Stimulated activated CD4-positive, alpha-beta T cell treated with anti-CD3 and anti-CD28 coated beads, TNF-alpha, amount 100 ng/mL, for 48 hours (primary cell): ENCODE measurements around the gene PLA2G6.
A peak's percentile ranks its signal among the peaks of the same experiment; 100 is the strongest.
"Not testable (repeated sequence)": the region's sequence is repeated elsewhere in the genome, so short reads cannot be mapped to it uniquely, and the experiment has no call there.

Experiments
- DNase-seq, 3 donors: peaks; one replicate each; pipeline ENCODE4 v3.0.0-alpha.2; 2020; ENCODE audit warnings: low read depth in 3 of 3

Gene PLA2G6

DNA sequence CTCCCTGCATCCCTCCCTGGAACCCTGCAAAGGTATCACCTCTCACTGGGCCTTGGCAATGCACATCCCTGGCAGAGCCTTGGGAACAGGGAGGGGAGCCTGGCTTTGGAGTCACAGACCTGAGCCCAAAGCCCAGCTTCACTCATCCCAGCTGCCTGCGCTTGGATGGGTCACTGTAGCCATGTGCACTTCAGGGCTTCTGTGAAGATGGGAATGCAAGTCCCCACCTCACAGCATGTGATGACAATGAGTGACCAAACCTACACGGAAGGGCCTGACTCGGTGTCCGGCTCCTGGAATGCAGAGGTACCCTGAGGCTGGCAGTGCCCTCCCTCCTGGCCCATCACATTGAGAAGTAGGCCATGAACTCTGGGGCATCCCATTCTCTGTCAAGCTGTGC, 48.3 kb downstream of the PLA2G6 start:
- DNase-seq, result no peak

DNA sequence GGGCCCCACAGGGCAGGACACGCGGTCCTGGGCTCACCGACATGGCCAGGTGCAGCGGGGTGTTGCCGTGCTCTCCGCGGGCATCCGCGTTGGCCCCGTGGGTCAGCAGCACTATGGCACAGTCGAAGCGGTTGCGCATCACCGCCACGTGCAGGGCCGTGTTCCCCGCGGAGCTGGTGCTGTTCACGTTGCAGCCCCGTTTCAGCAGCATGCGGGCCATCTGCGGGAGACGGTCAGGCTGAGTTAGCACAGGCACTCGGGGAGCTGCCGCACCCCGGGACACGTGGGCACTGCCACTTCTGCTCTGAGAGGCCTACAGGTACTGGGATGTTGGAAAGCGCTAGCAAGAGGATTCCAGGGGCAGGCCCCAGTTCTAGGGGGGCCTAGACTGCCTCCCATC, 48.8 kb downstream of the PLA2G6 start:
- DNase-seq, result no peak

DNA sequence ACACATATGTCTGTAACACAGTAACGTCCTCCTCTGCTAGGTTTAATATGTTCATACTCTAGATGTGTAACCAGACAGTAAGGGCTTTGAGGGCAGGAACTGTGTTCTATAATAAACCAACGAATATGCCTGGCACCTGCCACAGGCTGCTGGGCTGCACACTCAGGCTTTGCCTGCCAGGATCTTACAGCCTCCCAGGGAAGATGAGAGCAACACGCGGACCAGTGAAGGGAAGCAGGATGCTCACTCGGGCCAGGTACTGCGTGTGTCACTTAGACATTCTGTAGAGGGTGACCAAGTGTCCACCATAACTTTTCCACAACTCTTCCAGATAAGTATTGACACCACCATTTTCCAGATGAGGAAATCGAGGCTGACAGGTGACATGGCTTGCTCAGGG, 49.5 kb downstream of the PLA2G6 start:
- no peak for DNase-seq

DNA sequence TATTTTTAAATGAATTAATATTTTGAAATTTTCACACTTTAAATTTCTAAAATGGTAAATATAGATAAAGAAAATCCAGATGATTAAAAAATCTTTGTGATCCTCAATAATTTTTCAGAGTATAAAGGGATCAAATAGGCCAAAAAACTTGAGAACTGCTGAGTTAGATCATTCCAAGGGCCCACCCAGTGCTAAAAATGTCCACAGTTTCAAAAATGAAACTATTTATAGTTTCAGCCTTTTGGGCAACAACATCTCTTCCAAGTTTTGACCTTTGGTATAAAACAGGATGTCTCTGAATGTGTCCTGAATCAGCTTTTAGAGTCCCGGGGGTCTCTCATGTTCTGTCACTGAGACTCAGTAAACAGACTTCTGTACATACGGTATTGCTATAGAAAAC, 50.2 kb downstream of the PLA2G6 start:
- DNase-seq, result no peak

DNA sequence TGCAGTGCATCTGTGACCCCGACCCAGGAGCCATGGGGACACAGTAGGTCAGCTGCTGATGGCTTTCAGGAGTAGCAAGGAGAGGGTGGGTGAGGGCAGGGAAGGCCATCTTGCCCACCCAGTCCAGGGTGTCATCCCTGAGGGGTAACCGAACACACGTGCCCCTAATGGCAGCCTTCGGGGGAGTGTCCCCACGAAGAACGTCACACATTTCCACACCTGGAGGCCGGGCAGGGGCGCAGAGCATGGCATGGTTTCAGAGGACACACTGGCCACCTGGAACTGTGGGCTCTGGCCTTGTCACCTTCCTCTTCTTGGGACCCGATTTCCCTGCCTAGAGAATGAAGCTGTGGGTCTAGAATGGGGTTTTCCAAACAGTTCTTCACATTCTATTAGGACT, 51.8 kb downstream of the PLA2G6 start:
- DNase-seq, result no peak

DNA sequence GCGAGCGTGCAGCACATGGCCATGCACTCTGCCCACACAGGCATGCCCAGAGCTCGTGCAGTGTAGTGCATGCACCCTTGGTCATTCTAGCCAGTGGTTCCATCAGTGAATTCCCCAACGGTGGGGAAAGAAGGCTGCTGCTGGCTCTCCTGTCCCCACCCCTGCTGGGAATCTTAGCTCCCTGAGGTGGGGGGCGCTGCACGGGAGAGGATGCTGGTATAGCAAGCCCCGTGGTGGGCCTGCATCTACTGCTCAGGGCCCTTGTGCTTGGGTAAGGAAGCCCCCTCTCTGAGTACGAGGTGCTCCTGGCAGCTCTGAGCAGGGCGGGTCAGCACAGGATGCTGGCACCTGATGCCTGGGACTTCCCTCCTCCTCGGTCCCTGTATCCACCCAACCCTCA, 52.6 kb downstream of the PLA2G6 start:
- DNase-seq, result no peak

DNA sequence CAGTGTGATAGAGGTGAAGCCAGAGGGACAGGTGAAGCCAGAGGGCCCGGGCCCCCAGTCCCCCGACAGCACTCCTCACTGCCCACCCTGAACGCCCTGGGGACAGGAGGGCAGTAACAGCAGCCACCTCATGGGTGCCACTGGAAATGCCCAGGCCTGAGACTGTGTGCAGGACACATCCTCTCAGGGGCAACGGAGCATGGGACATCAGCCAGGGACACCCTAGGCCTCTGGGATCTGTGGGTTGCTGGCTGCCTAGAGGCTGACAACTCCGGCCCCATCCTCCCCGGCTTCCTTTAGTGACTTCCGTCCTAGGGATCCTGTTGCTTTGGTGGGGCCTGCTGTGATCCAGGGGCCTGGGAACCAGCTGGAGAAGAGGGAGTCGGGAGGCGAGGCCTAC, 53.8 kb downstream of the PLA2G6 start:
- no peak for DNase-seq

DNA sequence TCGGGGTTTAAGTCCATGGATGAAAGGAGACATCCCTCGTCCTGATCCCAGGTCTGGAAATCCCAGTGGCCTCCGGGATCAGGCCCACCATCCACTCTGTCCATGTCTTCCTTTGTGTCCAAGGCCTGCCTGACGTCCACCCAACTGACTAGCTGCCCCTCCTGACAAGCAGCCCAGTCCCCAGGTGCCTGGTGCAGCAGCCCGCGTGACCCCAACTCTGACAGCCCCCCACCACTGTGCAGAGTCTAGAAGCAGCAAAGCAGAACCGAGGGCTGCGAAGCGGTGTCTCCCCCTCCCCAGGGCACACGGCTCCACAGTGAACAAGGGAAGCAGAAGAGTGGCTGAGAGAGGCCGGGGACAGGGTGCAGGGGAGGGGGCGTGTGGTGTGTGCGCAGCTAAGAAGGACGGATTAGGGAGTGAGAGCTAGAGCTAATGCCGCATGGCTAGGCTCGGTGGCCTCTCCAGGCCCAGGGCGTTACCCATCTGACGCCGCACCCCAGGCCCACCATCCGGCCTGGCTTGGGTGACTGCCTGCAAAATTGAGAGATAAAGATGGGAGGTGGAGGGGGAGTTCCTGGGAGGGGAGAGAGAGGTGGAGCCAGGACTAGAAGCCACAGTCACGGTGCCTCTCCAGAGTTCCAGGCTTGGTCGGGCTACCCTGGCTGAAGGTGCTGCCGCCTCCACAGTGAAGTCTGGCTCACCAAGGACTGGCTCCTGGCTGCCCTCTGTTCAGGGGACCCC, 54.5 kb downstream of the PLA2G6 start:
- no peak for DNase-seq

DNA sequence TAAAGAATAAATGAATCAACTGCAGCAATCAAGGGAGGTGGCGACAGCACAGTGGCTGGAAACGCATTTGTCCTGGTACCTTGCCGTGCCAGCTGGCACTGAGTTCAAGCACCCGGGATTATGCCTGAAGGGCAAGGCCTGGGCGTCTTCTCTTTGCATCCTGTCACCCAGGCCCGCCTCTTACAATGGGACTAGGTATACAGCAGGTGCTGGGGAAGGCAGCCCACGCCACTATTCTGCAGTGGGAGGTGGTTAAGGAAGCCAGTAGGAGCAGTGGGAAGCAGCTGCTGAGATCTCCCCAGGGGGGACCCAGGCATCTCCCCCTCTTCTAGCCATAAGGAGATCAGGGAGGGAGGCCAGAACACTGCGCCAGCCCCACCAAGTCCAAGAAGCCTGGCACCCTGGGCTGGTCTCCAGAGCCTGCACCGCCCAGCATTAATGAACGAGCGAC, 55.9 kb downstream of the PLA2G6 start:
- DNase-seq, result no peak

DNA sequence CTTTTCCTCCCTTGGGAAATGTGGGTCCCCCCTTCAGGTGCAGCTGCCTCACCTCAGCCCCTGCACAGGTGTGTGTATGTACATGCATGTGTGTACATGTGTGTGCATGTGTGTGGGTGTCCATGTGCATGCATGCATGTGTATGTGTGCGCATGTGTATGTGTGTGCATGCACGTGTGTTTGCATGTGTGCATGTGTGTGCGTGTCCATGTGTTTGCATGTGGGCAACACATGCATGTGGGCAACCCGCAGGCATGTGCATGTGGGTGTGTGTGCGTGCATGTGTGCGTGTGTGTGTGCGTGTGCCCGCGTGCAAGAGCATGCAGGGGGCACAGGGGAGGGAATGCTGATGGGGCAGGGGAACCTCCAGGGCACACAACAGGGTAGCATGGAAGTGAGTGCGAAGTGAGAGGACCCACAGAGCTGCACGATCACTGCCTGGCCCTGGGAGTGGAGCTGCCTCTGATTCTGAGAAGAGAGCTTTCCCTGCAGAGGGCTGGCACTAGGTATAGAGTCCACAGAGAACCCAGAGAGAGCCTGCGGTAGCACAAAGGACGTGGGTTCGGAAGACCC, 56.5 kb downstream of the PLA2G6 start:
- DNase-seq, result no peak

DNA sequence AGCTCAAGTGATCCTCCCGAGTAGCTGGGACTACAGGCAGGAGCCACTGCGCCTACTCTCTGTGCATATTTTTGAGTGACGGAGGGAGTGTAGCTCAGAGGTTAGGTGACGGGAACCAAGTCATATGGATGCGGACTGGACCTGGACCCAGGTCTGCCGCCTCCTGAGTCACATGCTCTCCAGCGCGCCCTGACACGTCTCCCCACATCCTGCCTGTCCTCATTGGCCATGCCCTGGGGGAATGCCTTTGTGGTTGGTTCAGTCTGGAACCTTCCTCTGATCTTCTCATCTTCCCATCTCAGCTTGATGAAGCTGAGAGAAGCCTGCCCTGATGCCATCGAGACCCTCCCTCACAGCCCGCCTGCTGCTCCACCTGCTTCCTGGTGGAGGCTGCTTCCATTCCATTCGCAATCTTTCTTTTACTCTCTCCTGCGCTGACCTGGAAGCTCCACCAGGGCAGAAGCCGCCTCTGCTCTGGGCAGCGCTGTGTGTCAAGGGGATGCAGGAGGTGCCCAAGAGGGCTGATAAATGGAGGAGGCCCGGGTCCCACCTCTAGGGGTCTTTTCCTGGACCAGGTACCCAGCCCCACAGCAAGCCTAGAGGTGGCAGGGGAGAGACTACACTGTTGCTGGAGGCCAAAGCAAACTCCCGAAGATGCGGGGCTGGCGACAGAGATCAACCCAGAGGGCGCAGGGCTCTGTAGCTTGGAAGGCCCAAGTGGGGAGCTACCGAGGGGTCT, 57.2 kb downstream of the PLA2G6 start:
- DNase-seq, result no peak

DNA sequence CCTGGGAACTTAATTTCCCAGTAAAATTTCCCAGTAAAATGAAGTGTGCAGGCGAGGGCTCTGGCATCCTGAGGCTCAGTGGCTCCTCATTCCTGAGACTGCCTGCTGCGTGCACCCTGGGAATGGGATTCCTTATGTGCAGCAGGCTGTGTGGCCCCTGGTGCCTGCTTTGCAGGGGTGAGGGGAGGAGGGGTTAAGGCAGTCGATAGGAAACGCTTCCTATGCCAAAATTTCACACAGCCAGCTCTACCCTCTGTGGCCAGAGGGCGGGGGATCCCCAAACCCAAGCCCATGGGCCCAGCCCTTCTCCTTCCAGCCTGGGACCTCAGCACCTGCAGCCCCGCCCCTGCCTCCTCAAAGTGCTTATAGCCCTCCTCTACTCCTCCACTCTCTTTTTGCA, 59.0 kb downstream of the PLA2G6 start:
- DNase-seq, result no peak

DNA sequence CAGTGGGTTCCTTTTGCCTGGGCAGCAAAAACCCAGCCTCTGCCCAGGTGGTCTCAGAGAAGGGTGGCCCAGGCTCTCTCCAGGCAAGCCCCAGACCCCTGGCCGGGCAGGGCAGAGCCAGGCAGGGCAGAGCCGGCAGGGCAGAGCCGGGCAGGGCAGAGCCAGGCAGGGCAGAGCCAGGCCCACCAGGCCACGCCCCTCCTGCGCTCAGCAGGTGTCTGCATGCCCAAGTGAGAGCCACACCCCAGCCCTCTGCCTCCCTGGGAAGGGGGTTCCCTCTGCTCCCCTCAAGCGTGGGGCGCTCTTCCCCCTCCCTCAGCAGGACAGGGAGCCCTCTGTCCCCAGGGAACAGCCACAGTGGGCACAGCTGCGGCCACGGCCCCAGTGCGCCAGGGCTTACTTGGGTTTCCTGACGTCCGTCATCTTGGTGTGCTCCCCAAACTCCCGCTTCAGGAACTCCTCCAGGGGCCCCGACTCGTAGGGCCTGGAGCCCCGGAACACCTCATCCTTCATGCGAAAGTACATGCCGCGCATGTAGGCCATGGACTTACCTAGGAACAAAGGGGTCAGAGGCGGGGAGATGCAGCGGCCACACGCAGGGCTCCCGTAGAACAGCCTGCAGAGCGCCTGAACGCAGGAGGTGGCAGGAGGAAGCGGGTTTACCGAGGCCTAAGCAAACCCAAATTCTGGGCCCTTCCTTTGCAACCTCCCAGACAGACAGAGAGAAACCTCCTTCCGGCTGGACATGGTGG, 61.1 kb downstream of the PLA2G6 start:
- no peak for DNase-seq

DNA sequence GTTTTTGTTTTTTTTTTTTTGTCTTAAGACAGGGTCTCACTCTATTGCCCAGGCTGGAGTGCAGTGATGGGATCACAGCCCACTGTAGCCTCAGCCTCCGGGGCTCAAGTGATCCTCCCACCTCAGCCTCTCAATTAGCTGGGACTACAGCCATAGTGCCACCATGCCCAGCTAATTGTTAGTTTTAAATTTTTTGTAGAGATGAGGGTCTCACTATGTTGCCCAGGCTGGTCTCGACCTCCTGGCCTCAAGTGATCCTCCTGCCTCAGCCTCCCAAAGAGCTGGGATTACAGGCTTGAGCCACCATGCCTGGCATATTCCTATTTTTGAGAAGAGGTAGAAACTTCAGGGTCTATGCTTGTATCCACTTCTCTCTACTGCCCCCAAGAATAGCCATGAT, 62.9 kb downstream of the PLA2G6 start:
- not testable (repeated sequence) for DNase-seq

DNA sequence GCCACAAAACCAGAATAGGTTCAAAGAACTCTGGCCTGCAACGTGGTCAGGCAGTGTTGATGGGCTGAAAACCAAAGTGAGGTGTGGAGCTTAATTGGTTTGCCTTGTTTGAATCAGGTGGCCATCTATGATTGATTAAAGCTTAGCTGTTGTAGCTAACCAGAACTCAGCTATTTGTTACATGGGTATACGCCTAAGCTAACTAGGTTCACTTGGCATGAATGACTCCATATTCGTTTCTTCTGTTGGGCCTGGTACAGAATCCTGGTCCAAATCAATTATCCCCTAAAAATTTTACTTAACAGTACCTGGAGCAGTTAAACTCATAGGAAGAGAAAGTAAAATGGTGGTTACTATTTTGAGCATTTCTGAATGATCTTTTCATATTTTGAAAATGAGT, 63.4 kb downstream of the PLA2G6 start:
- DNase-seq, result no peak

DNA sequence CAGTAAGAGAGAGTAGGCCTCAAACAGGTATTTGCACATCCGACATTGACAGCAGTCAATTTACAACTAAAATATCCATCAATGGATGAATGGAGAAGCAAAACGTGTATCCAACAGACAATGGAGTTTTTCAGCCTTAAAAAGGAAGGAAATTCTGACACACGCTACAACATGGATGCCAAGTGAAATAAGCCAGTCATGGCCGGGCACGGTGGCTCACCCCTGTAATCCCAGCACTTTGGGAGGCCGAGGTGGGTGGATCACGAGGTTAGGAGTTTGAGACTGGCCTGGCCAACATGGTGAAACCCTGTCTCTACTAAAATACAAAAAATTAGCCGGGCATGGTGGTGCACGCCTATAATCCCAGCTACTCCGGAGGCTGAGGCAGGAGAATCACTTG, 64.1 kb downstream of the PLA2G6 start:
- not testable (repeated sequence) for DNase-seq

DNA sequence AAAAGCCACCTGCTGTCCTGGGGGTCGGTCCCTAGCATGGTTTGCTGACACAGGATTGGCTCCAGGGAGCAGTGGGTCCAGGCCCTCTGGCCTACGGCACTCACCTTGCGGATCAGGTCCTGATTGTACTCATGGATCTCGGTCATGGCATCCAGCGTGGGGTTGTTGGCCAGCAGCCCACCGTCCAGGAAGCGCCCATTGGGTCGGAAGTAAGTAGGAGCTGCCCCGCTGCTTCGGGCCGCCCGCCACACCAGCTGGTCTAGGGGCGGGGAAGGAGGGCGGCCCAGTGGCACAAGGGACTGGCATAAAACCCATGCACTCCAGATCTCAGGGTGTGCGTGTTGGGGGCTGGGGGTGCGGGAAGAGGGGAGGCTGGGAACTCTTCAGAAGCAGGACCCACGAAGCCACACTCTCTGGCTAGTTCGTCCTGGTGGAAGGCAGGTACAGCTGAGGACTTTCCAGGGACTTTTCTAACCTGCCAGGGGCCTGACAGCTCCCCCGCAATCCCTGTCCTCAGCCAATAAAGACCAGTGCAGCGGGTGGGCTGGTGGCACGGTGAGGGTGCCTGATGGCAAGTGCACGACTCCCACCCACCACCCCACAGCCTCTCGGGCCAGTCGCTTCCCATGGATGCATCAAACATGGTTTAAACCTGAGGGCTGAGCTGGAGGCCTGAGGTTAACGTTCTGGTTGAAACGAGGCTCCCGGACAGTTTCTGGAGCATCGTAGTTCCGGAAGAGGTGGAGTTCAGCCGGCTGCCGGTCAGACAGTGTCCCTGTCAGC, 66.0 kb downstream of the PLA2G6 start:
- DNase-seq, result no peak

DNA sequence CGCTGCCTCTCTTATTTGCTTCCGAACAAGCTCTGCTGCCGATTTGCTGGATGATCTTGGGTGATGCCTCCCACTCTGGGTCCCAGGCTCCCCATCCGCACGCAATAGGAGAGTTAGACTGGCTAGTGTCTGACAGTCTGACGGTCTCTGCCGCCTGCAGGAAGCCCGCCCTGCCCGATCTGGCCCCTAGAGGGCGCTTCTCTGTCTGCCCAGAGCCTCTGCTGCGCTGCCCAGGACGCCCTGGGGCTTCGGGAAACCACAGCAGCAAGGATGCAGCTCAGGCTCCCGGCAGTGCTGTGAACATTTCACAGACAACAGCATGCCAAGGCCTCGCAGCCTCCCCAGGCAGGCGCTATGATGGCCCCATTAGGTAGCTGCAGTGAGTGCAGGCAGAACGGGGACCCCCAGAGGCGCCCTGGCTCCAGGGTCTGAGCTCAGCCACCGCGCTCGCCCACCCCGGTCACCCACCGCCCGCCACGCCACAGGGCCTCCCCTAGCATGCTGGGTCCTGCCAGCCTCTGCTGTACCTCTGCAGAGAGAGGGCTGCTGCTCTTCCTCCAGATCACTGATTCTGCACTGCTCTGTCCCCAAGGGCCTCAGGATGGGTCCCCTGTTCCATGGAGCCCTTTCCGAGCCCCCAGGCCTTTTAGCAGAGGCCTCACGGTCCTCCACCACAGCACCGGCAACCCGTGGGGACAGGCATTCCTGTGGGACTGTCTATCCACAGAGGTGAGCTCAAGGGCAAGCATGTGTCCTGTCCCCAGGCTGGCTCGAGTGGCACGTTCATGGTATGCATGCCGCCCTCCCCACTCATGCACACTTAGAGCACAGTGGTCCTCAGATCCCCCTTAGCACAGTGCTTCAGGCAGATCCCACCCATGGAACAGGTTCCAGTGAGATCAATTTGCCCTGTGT, 66.9 kb downstream of the PLA2G6 start:
- DNase-seq, result peak; percentile 60 to 66 (median 65)

DNA sequence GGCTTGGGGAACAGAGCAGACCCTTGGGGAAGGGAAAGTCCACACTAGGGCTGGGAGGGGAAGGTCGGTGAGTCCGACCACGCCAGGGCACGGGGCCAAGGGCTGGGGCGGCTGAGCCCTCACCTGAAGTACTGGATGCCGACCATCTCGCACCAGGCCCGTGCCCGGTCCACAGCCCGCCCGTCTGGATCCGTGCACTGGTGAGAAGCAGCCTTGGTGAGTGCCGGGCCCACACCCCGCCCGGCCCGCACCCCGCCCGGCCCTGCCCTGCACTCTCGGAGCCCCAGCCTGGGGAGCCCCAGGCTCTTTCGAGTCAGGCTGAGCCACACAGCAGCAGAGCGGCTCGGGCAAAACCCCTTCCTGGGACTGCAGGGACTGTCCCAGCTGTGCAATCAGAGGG, 69.2 kb downstream of the PLA2G6 start:
- DNase-seq, result no peak

DNA sequence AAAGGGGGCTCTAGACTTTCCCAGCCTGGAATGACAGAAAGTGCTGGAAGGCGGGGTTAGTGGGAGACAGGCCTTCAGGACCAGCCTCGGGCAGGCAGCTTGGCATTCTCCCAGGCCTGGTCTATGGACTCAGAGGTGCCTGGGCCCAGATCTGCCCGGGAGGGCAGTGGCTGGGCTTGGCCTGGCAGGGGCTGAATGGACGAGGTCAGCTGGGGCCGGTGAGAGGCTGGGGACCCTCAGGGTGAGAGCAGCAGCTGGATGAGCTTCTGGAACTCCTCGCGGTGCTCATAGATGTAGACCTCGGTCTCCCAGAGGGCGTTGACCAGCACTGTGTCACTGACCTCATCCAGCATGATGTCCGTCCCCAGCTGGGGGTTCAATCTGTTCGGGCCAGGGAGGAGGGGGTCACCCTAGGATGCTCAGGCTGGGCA, 69.7 kb downstream of the PLA2G6 start:
- no peak for DNase-seq
